IMR-90 (cell line): Measurements from ENCODE around the gene ZNF546. TPM values are rescaled to one million over a fixed set of nuclear protein-coding genes. Genes with fewer than 3 reads are reported as not detected.

ENCODE experiments used
- ATAC-seq: fragments of 200-7000 bp; cut with Tn5 transposase; 2 replicates; pipeline ENCODE4 v1.9.1; 2020; ENCODE audit warnings: low read depth, mild to moderate bottlenecking, moderate library complexity
- BruUV-seq: library from RNA; stranded (reverse); fragments of 400-500 nt; replicated peaks from 2 replicates; lab custom pipeline; 2021; lab: Mats Ljungman, UMichigan
- CTCF ChIA-PET: fragments of 300-600 bp; formaldehyde crosslinking; extraction: SDS; loops from one replicate; lab custom pipeline; 2021; ENCODE audit warnings: antibody characterized with exemption; lab: Yijun Ruan, JAX
- POLR2A ChIA-PET: fragments of 300-600 bp; sonication (Branson Sonifier 250); formaldehyde crosslinking; loops from one replicate; lab custom pipeline; 2022; ENCODE audit warnings: antibody characterized with exemption; ENCODE audit not compliant: unreplicated experiment; lab: Charles Lee
- DNase-seq: peaks from one replicate; pipeline ENCODE4 v3.0.0; 2013
- H2AFZ ChIP-seq: replicated peaks from 2 replicates; pipeline ENCODE3; 2013; ENCODE audit warnings: low read length, mild to moderate bottlenecking; ENCODE audit not compliant: poor library complexity
- H2AK5ac ChIP-seq: 2 replicates; pipeline ENCODE4 v1.6.1; 2013; ENCODE audit warnings: low read depth, low read length, inconsistent platforms
- H2AK9ac ChIP-seq: replicated peaks from 2 replicates; pipeline ENCODE3; 2013; ENCODE audit warnings: mild to moderate bottlenecking, low read depth, low read length, moderate library complexity; ENCODE audit not compliant: poor library complexity
- H2BK120ac ChIP-seq: 2 replicates; pipeline ENCODE4 v1.6.1; 2013; ENCODE audit warnings: low read depth, low read length, inconsistent platforms
- H2BK15ac ChIP-seq: 3 replicates; pipeline ENCODE4 v1.6.1; 2013; ENCODE audit warnings: low read depth, low read length, inconsistent platforms
- H2BK20ac ChIP-seq: 2 replicates; pipeline ENCODE4 v1.6.1; 2013; ENCODE audit warnings: low read depth, mild to moderate bottlenecking, inconsistent platforms, low read length, moderate library complexity
- H2BK5ac ChIP-seq: 2 replicates; pipeline ENCODE4 v1.6.1; 2013; ENCODE audit warnings: mild to moderate bottlenecking, low read depth, low read length, inconsistent platforms; ENCODE audit not compliant: poor library complexity, severe bottlenecking
- H3K14ac ChIP-seq: replicated peaks from 2 replicates; pipeline ENCODE4 v1.6.1; 2013; ENCODE audit warnings: low read depth, low read length, inconsistent platforms
- H3K18ac ChIP-seq: 2 replicates; pipeline ENCODE4 v1.6.1; 2013; ENCODE audit warnings: low read depth, low read length, control low read depth
- H3K23ac ChIP-seq: 2 replicates; pipeline ENCODE4 v1.6.1; 2013; ENCODE audit warnings: low read depth, low read length, inconsistent platforms
- H3K27ac ChIP-seq: 2 replicates; pipeline ENCODE4 v1.5.1; 2013; ENCODE audit warnings: mild to moderate bottlenecking, control low read depth, low read length; ENCODE audit not compliant: insufficient read depth
- H3K27me3 ChIP-seq: 2 replicates; pipeline ENCODE4 v1.6.1; 2013; ENCODE audit warnings: low read length; ENCODE audit not compliant: control insufficient read depth, insufficient read depth
- H3K36me3 ChIP-seq: 2 replicates; pipeline ENCODE4 v1.6.1; 2013; ENCODE audit warnings: low read length, mixed read lengths; ENCODE audit not compliant: control insufficient read depth, insufficient read depth
- H3K4ac ChIP-seq: 2 replicates; pipeline ENCODE4 v1.6.1; 2013; ENCODE audit warnings: low read depth, low read length, inconsistent platforms
- H3K4me1 ChIP-seq: 2 replicates; pipeline ENCODE4 v1.6.1; 2013; ENCODE audit warnings: low read length, mixed read lengths; ENCODE audit not compliant: control insufficient read depth, insufficient read depth
- H3K4me2 ChIP-seq: 2 replicates; pipeline ENCODE4 v1.6.1; 2013; ENCODE audit warnings: low read depth, mild to moderate bottlenecking, control low read depth, low read length, moderate library complexity
- H3K4me3 ChIP-seq: 2 replicates; pipeline ENCODE4 v1.5.1; 2013; ENCODE audit warnings: low read depth, mild to moderate bottlenecking, control low read depth, low read length, moderate library complexity; ENCODE audit not compliant: insufficient read depth
- H3K56ac ChIP-seq: 2 replicates; pipeline ENCODE4 v1.6.1; 2013; ENCODE audit warnings: low read length, inconsistent platforms; ENCODE audit not compliant: insufficient read depth; ENCODE audit errors: extremely low read depth
- H3K79me1 ChIP-seq, 2 experiments: 2 replicates each; pipeline ENCODE4 v1.6.1; 2013; ENCODE audit warnings: low read length in 2 of 2, inconsistent platforms in 1 of 2, low read depth in 1 of 2
- H3K9ac ChIP-seq: 2 replicates; pipeline ENCODE4 v1.6.1; 2013; ENCODE audit warnings: low read depth, low read length, control low read depth
- H3K9me1 ChIP-seq: 2 replicates; pipeline ENCODE4 v1.6.1; 2013; ENCODE audit warnings: low read length, inconsistent platforms; ENCODE audit not compliant: insufficient read depth
- H3K9me3 ChIP-seq: 2 replicates; pipeline ENCODE4 v1.6.1; 2013; ENCODE audit warnings: low read length; ENCODE audit not compliant: control insufficient read depth, insufficient read depth
- H4K20me1 ChIP-seq: 2 replicates; pipeline ENCODE4 v1.6.1; 2013; ENCODE audit warnings: low read length, inconsistent platforms; ENCODE audit not compliant: insufficient read depth
- H4K5ac ChIP-seq: 2 replicates; pipeline ENCODE4 v1.6.1; 2013; ENCODE audit warnings: mild to moderate bottlenecking, low read depth, low read length, control low read depth
- H4K8ac ChIP-seq, 2 experiments: 2 replicates each; pipeline ENCODE4 v1.6.1; 2013; ENCODE audit warnings: low read depth in 2 of 2, low read length in 2 of 2, control low read depth in 1 of 2, inconsistent platforms in 1 of 2
- H4K91ac ChIP-seq: 2 replicates; pipeline ENCODE4 v1.6.1; 2013; ENCODE audit warnings: low read depth, low read length, inconsistent platforms; ENCODE audit not compliant: insufficient read depth
- BHLHE40 ChIP-seq: fragments of 150-350 bp; IDR thresholded peaks from 2 replicates; pipeline ENCODE4 v1.6.1; 2016; ENCODE audit warnings: mild to moderate bottlenecking, low read depth, low read length
- CEBPB ChIP-seq: IDR thresholded peaks from 2 replicates; pipeline ENCODE4 v1.6.1; 2012; ENCODE audit warnings: low read depth, low read length, improper control_type of control experiment
- CHD1 ChIP-seq: IDR thresholded peaks from 2 replicates; pipeline ENCODE4 v1.6.1; 2012; ENCODE audit warnings: low read depth, low read length, improper control_type of control experiment
- FOS ChIP-seq: fragments of 150-350 bp; IDR thresholded peaks from 2 replicates; pipeline ENCODE4 v1.6.1; 2016; ENCODE audit warnings: low read depth, low read length
- MAFK ChIP-seq: IDR thresholded peaks from 2 replicates; pipeline ENCODE4 v1.6.1; 2012; ENCODE audit warnings: low read depth, low read length, improper control_type of control experiment
- NFE2L2 ChIP-seq: fragments of 150-350 bp; IDR thresholded peaks from 2 replicates; pipeline ENCODE4 v1.6.1; 2016; ENCODE audit warnings: low read depth, mild to moderate bottlenecking, low read length
- POLR2A ChIP-seq: IDR thresholded peaks from 2 replicates; pipeline ENCODE4 v1.6.1; 2012; ENCODE audit warnings: mild to moderate bottlenecking, low read depth, low read length
- RAD21 ChIP-seq: IDR thresholded peaks from 2 replicates; pipeline ENCODE4 v1.6.1; 2012; ENCODE audit warnings: low read length, improper control_type of control experiment
- RCOR1 ChIP-seq: IDR thresholded peaks from 2 replicates; pipeline ENCODE4 v1.6.1; 2012; ENCODE audit warnings: mild to moderate bottlenecking, low read length, improper control_type of control experiment; ENCODE audit not compliant: insufficient replicate concordance
- SMC3 ChIP-seq: fragments of 150-350 bp; IDR thresholded peaks from 2 replicates; pipeline ENCODE4 v1.6.1; 2016; ENCODE audit warnings: low read depth, mild to moderate bottlenecking, antibody characterized with exemption, low read length, moderate library complexity
- USF2 ChIP-seq: fragments of 150-350 bp; IDR thresholded peaks from 2 replicates; pipeline ENCODE4 v1.6.1; 2017; ENCODE audit warnings: mild to moderate bottlenecking, antibody characterized with exemption, low read length, low read depth
- WGBS, 2 experiments: methylation state at CpG; one replicate each; pipeline versions ENCODE4 v1.1.5 to v1.1.7; 2013; ENCODE audit warnings: missing lambda C conversion rate in 2 of 2; ENCODE audit not compliant: insufficient read length in 1 of 2; ENCODE audit errors: extremely low coverage in 2 of 2; 5-methylcytosine and 5-hydroxymethylcytosine counted together
- dilution Hi-C: fragments of 300-500 bp; cut with HindIII; formaldehyde crosslinking; loops from one replicate; pipeline ENCODE4 v1.14.3; 2018; ENCODE audit warnings: low sequenced_read_pairs; ENCODE audit not compliant: unreplicated experiment
- in situ Hi-C: fragments of 300-500 bp; cut with MboI; formaldehyde crosslinking; loops from 3 replicates; pipeline ENCODE4 v1.14.3; 2019; ENCODE audit warnings: low sequenced_read_pairs, inconsistent platforms, mixed read lengths
- intact Hi-C: fragments of 100-400 bp; cut with micrococcal nuclease; formaldehyde crosslinking; loops from 2 replicates; pipeline ENCODE4 v1.10.0; 2022
- polyA plus RNA-seq, 3 experiments: library from polyadenylated mRNA; depleted of rRNA; stranded (reverse); fragments of >200 nt; gene quantifications; 2 replicates each; pipeline ENCODE4 v1.2.3, GENCODE V29; 2012; ENCODE audit warnings: low replicate concordance in 1 of 3
- total RNA-seq: library from RNA; depleted of rRNA; stranded (reverse); fragments of >200 nt; gene quantifications from 2 replicates; pipeline ENCODE4 v1.2.3, GENCODE V29; 2012
- TF ChIP-seq, protein P1 (sequence below): fragments of 150-350 bp; IDR thresholded peaks from 2 replicates; pipeline ENCODE4 v1.6.1; 2016; ENCODE audit warnings: low read depth, mild to moderate bottlenecking, low read length, moderate library complexity, borderline replicate concordance

The ZNF546 gene
- total and polyA plus RNA-seq, 2 of the 4 experiments (the other 2 are of a cell fraction), result 1.6 to 6.5 TPM

GRCh38 chr19:39997638-39998216, 867 bp downstream of the ZNF546 start:
- Histone ChIP-seq H4K5ac (peak overlapping the region; percentile 94), H3K27me3 (no peaks in the 10 kb centered on the region), H4K20me1 (no peaks in the 10 kb centered on the region), H3K36me3 (no peaks in the 10 kb centered on the region), H3K56ac (no peak overlapping the region), H3K23ac (peak overlapping the region; percentile 78; the same call in 1 of the 2 replicates), H2AK9ac (peak overlapping the region; percentile 89), H3K9ac (peak overlapping the region; percentile 88), H3K14ac (peak overlapping the region; percentile 93; the same call in 1 of the 2 replicates), H3K4ac (peak overlapping the region; percentile 89), H3K79me1 (peaks cover 16 to 31% of the 10 kb centered on the region in 2 experiments), H2BK120ac (peak overlapping the region; percentile 73; the same call in 1 of the 2 replicates), H3K4me2 (peak overlapping the region; percentile 85), H2BK20ac (no peak overlapping the region), H2BK5ac (peak overlapping the region; percentile 89), H3K9me3 (no peaks in the 10 kb centered on the region; the same call in 1 of the 2 replicates), H3K9me1 (no peaks in the 10 kb centered on the region; the same call in 1 of the 2 replicates), H3K4me3 (peak overlapping the region; percentile 72), H2AK5ac (peak overlapping the region; percentile 47), H4K8ac (peak overlapping the region; percentile 92 to 98; a peak in 3 of 4 replicates), H3K18ac (no peak overlapping the region), H4K91ac (peak overlapping the region; percentile 92; the same call in 1 of the 2 replicates), H2BK15ac (no peak overlapping the region; the same call in 2 of the 3 replicates), H3K27ac (no peak overlapping the region), H2AFZ (peak overlapping the region; percentile 98), H3K4me1 (peaks cover 5% of the 10 kb centered on the region)
- no peak for TF ChIP-seq CEBPB
- TF ChIP-seq NFE2L2, result no peak
- no peak for TF ChIP-seq MAFK
- TF ChIP-seq BHLHE40, result no peak
- TF ChIP-seq, protein P1, sequence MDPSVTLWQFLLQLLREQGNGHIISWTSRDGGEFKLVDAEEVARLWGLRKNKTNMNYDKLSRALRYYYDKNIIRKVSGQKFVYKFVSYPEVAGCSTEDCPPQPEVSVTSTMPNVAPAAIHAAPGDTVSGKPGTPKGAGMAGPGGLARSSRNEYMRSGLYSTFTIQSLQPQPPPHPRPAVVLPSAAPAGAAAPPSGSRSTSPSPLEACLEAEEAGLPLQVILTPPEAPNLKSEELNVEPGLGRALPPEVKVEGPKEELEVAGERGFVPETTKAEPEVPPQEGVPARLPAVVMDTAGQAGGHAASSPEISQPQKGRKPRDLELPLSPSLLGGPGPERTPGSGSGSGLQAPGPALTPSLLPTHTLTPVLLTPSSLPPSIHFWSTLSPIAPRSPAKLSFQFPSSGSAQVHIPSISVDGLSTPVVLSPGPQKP, result no peak
- no peak for TF ChIP-seq POLR2A
- no peak for TF ChIP-seq RCOR1
- TF ChIP-seq USF2, result no peak
- TF ChIP-seq SMC3, result no peak
- no peak for TF ChIP-seq FOS
- no peak for TF ChIP-seq CHD1
- no peak for TF ChIP-seq RAD21
- no CpG with 5 or more reads among the region's 5 CpGs for WGBS, 2 experiments
- BruUV-seq, result TSS peak; percentile 51
- intact Hi-C loops (no loop called here), in situ Hi-C loops (no loop called here), dilution Hi-C loops (no loop called here)
- ChIA-PET POLR2A (no interaction called here), CTCF (interaction anchor here (0.6 kb wide), 1 partner anchor 55 kb away, joined by 3 read pairs; no protein-coding TSS in a partner anchor)
- ATAC-seq (no peak), DNase-seq (peak; percentile 55)
